ENCODE data around the gene OOSP4B.
"Not testable (repeated sequence)": the region's sequence is repeated elsewhere in the genome, so short reads cannot be mapped to it uniquely, and the experiment has no call there.

The OOSP4B gene

GRCh38 chr11:60065801-60066200 lies 48.8 kb downstream of the OOSP4B start:
- TF ChIP-seq ZFP3 (CRISPR knock-in tag; IDR thresholded peaks at IDR 0.05) (no peak), RARB (CRISPR knock-in tag; IDR thresholded peaks at IDR 0.05) (no peak), TSHZ2 (CRISPR knock-in tag; IDR thresholded peaks at IDR 0.05) (no peak), OSR1 (CRISPR knock-in tag; IDR thresholded peaks at IDR 0.05) (no peak), CSDC2 (CRISPR knock-in tag; IDR thresholded peaks at IDR 0.05) (no peak), TCF4 (CRISPR knock-in tag; IDR thresholded peaks at IDR 0.05; ENCODE audit: borderline replicate concordance) (no peak), PPARA (CRISPR knock-in tag; IDR thresholded peaks at IDR 0.05; ENCODE audit: borderline replicate concordance) (no peak), ZFP30 (CRISPR knock-in tag; IDR thresholded peaks at IDR 0.05) (no peak), ZNF565 (CRISPR knock-in tag; conservative IDR thresholded peaks at IDR 0.05; ENCODE audit: low read depth) (no peak), ISL1 (CRISPR knock-in tag; IDR thresholded peaks at IDR 0.05) (no peak), BACH2 (CRISPR knock-in tag; IDR thresholded peaks at IDR 0.05; ENCODE audit: borderline replicate concordance) (no peak), POU6F1 (CRISPR knock-in tag; IDR thresholded peaks at IDR 0.05; ENCODE audit: borderline replicate concordance, low read depth) (no peak)
- TF ChIP-seq, protein P1, sequence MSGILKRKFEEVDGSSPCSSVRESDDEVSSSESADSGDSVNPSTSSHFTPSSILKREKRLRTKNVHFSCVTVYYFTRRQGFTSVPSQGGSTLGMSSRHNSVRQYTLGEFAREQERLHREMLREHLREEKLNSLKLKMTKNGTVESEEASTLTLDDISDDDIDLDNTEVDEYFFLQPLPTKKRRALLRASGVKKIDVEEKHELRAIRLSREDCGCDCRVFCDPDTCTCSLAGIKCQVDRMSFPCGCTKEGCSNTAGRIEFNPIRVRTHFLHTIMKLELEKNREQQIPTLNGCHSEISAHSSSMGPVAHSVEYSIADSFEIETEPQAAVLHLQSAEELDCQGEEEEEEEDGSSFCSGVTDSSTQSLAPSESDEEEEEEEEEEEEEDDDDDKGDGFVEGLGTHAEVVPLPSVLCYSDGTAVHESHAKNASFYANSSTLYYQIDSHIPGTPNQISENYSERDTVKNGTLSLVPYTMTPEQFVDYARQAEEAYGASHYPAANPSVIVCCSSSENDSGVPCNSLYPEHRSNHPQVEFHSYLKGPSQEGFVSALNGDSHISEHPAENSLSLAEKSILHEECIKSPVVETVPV (CRISPR knock-in tag; IDR thresholded peaks at IDR 0.05): no peak
- ATAC-seq: no peak

- no peak for ATAC-seq
- TF ChIP-seq BACH2 (CRISPR knock-in tag; IDR thresholded peaks at IDR 0.05; ENCODE audit: borderline replicate concordance) (no peak), ARNTL (CRISPR knock-in tag; IDR thresholded peaks at IDR 0.05; ENCODE audit: borderline replicate concordance, low read depth) (no peak), RARB (CRISPR knock-in tag; IDR thresholded peaks at IDR 0.05) (no peak), ESRRG (CRISPR knock-in tag; IDR thresholded peaks at IDR 0.05) (no peak), TSHZ2 (CRISPR knock-in tag; IDR thresholded peaks at IDR 0.05) (no peak)
These were observed 52.5 kb downstream of the OOSP4B start for GRCh38 chr11:60069450-60069849.

GRCh38 chr11:60071644-60072043 lies 54.7 kb downstream of the OOSP4B start:
- ATAC-seq: not testable (repeated sequence)

DNA sequence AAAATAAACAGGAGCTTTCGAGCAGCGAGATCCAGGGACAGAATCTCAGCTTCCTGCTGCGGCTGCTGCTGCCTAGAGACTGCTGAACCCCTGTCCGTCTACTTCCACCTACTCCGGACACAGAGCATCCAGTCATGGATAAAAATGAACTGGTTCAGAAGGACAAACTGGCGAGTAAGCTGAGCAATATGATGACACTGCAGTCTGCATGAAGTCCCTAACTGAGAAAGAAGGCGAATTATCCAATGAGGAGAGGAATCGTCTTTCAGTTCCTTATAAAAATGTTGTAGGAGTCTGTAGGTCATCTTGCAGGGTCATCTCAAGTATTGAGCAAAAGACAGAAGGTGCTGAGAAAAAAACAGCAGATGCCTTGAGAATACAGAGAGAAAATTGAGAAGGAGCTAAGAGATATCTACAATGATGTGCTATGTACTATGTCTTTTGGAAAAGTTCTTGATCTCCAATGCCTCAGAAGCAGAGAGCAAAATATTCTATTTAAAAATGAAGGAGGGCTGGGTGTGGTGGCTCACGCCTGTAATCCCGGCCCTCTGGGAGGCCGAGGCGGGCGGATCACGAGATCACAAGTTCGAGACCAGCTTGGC lies 60.3 kb downstream of the OOSP4B start:
- no peak for ATAC-seq
- TF ChIP-seq, protein P1 (CRISPR knock-in tag; IDR thresholded peaks at IDR 0.05): no peak

GRCh38 chr11:60077981-60078380 lies 61.0 kb downstream of the OOSP4B start:
- TF ChIP-seq RARB (CRISPR knock-in tag; IDR thresholded peaks at IDR 0.05): no peak
- no peak for ATAC-seq
